Mesenchymal stem cell (in vitro differentiated cells and primary cell): Measurements from ENCODE around the gene MRPL27. TPM values are rescaled to one million over a fixed set of nuclear protein-coding genes. Genes with fewer than 3 reads are reported as not detected.

Experiments
- small RNA-seq: library from polyadenylated mRNA; stranded (forward); fragments of <200 nt; extraction: miRNeasy Mini kit (QIAGEN cat#:217004); gene quantifications from one replicate; pipeline ENCODE3, GENCODE V24; 2013; ENCODE audit warnings: low read depth

Gene MRPL27

Small RNA genes lying within 50 kb of the gene (small RNA-seq; reads per million reads assigned to genes)
- gene RF00019: not detected
